OCI-LY3 (cell line): ENCODE measurements around the gene SFSWAP.
"Not testable (repeated sequence)": the region's sequence is repeated elsewhere in the genome, so short reads cannot be mapped to it uniquely, and the experiment has no call there.

ENCODE experiments used
- H2AFZ ChIP-seq: fragments of 200-600, 300-600 bp; shearing (Covaris generic); 2 replicates; pipeline ENCODE4 v1.6.0; 2014; ENCODE audit warnings: antibody characterized with exemption, low read depth, low read length
- H3K27ac ChIP-seq: fragments of 200-600, 300-600 bp; sonication (generic); 2 replicates; pipeline ENCODE4 v1.5.1; 2014; ENCODE audit warnings: mild to moderate bottlenecking, low read length, moderate library complexity, mixed read lengths
- H3K27me3 ChIP-seq: fragments of 200-600, 300-600 bp; sonication (generic); 2 replicates; pipeline ENCODE4 v1.6.1; 2014; ENCODE audit warnings: low read depth, low read length, mixed read lengths
- H3K36me3 ChIP-seq: fragments of 200-600, 300-600 bp; sonication (generic); replicated peaks from 2 replicates; pipeline ENCODE3; 2014; ENCODE audit warnings: low read depth, low read length, mixed read lengths
- H3K4me1 ChIP-seq: fragments of 300-600, 200-600 bp; sonication (generic); 2 replicates; pipeline ENCODE4 v1.6.1; 2014; ENCODE audit warnings: low read length, mixed read lengths
- H3K4me2 ChIP-seq: fragments of 200-600, 300-600 bp; sonication (generic); 2 replicates; pipeline ENCODE4 v1.6.1; 2014; ENCODE audit warnings: low read length, mixed read lengths
- H3K4me3 ChIP-seq: fragments of 300-600, 200-600 bp; sonication (generic); 2 replicates; pipeline ENCODE4 v1.5.1; 2014; ENCODE audit warnings: antibody characterized with exemption, mild to moderate bottlenecking, low read length, moderate library complexity
- H3K79me2 ChIP-seq: fragments of 300-600, 200-600 bp; shearing (Covaris generic); 2 replicates; pipeline ENCODE4 v1.6.1; 2014; ENCODE audit warnings: mild to moderate bottlenecking, low read length, mixed read lengths
- H3K9ac ChIP-seq: fragments of 300-600, 200-600 bp; shearing (Covaris generic); 2 replicates; pipeline ENCODE4 v1.6.0; 2014; ENCODE audit warnings: mild to moderate bottlenecking, low read length, moderate library complexity
- H3K9me3 ChIP-seq: fragments of 200-600, 300-600 bp; shearing (Covaris generic); 2 replicates; pipeline ENCODE4 v1.6.1; 2014; ENCODE audit warnings: low read length, mixed read lengths; ENCODE audit not compliant: insufficient read depth
- H4K20me1 ChIP-seq: fragments of 200-600, 300-600 bp; sonication (generic); 2 replicates; pipeline ENCODE4 v1.6.1; 2016; ENCODE audit warnings: low read length, mixed read lengths; ENCODE audit not compliant: insufficient read depth
- CTCF ChIP-seq: fragments of 200-600, 300-600 bp; sonication (generic); IDR thresholded peaks from 2 replicates; pipeline ENCODE4 v1.5.1; 2014; ENCODE audit warnings: antibody characterized with exemption, low read length, low read depth
- EZH2phosphoT487 ChIP-seq: fragments of 200-600 bp; shearing (Covaris generic); IDR thresholded peaks from 2 replicates; pipeline ENCODE4 v1.6.1; 2018; ENCODE audit warnings: antibody characterized with exemption, mixed run types, low read depth

SFSWAP gene

GRCh38 chr12:131736446-131737149 lies 25.7 kb downstream of the SFSWAP start:
- Histone ChIP-seq H4K20me1 (no peaks in the 10 kb centered on the region), H3K4me3 (no peak overlapping the region), H3K4me2 (no peak overlapping the region), H3K27me3 (no peaks in the 10 kb centered on the region), H3K36me3 (peaks cover 45% of the 10 kb centered on the region), H3K9ac (no peak overlapping the region), H2AFZ (no peak overlapping the region), H3K9me3 (no peaks in the 10 kb centered on the region), H3K27ac (no peak overlapping the region), H3K79me2 (no peaks in the 10 kb centered on the region), H3K4me1 (no peaks in the 10 kb centered on the region)
- TF ChIP-seq CTCF (no peak), EZH2phosphoT487 (no peak)

GRCh38 chr12:131737150-131737827 lies 26.4 kb downstream of the SFSWAP start:
- Histone ChIP-seq H3K27ac (no peak overlapping the region), H3K79me2 (no peaks in the 10 kb centered on the region), H3K27me3 (no peaks in the 10 kb centered on the region), H3K4me2 (no peak overlapping the region), H3K9ac (no peak overlapping the region), H3K4me3 (no peak overlapping the region), H3K36me3 (peaks cover 50% of the 10 kb centered on the region), H4K20me1 (no peaks in the 10 kb centered on the region), H3K4me1 (no peaks in the 10 kb centered on the region), H3K9me3 (no peaks in the 10 kb centered on the region), H2AFZ (no peak overlapping the region)
- TF ChIP-seq CTCF (no peak), EZH2phosphoT487 (no peak)

GRCh38 chr12:131738196-131738595 lies 27.3 kb downstream of the SFSWAP start:
- Histone ChIP-seq H3K4me1 (no peaks in the 10 kb centered on the region), H3K9ac (no peak overlapping the region), H3K4me2 (no peak overlapping the region), H3K36me3 (peaks cover 51% of the 10 kb centered on the region), H4K20me1 (no peaks in the 10 kb centered on the region), H3K27ac (no peak overlapping the region), H3K79me2 (no peaks in the 10 kb centered on the region), H3K9me3 (no peaks in the 10 kb centered on the region), H3K27me3 (no peaks in the 10 kb centered on the region), H3K4me3 (no peak overlapping the region), H2AFZ (no peak overlapping the region)
- TF ChIP-seq EZH2phosphoT487 (no peak), CTCF (no peak)

GRCh38 chr12:131740626-131741025 lies 29.7 kb downstream of the SFSWAP start:
- Histone ChIP-seq H2AFZ (no peak overlapping the region), H3K4me2 (no peak overlapping the region), H3K27ac (no peak overlapping the region), H3K4me3 (no peak overlapping the region), H3K36me3 (peaks cover 56% of the 10 kb centered on the region), H3K4me1 (no peaks in the 10 kb centered on the region), H3K79me2 (no peaks in the 10 kb centered on the region), H4K20me1 (no peaks in the 10 kb centered on the region), H3K9me3 (no peaks in the 10 kb centered on the region), H3K9ac (no peak overlapping the region), H3K27me3 (no peaks in the 10 kb centered on the region)
- TF ChIP-seq EZH2phosphoT487 (no peak), CTCF (no peak)

- H2AFZ ChIP-seq, H3K27me3 ChIP-seq, H3K4me3 ChIP-seq, H3K9ac ChIP-seq, H3K4me1 ChIP-seq, H3K27ac ChIP-seq, H4K20me1 ChIP-seq, H3K4me2 ChIP-seq, H3K9me3 ChIP-seq, H3K79me2 ChIP-seq: not testable (repeated sequence)
- H3K36me3 ChIP-seq: peaks cover 72% of the 10 kb centered on the region
Measured at GRCh38 chr12:131742761-131743160, 31.9 kb downstream of the SFSWAP start.

GRCh38 chr12:131743410-131743809 lies 32.5 kb downstream of the SFSWAP start:
- not testable (repeated sequence) for H3K4me3 ChIP-seq, H3K9me3 ChIP-seq
- peaks cover 67% of the 10 kb centered on the region for H3K36me3 ChIP-seq

More at GRCh38 chr12:131743410-131743809, 32.5 kb downstream of the SFSWAP start:
- H3K27me3 ChIP-seq, H4K20me1 ChIP-seq, H3K4me2 ChIP-seq, H3K27ac ChIP-seq, H3K4me1 ChIP-seq, H3K9ac ChIP-seq, H3K79me2 ChIP-seq, H2AFZ ChIP-seq: not testable (repeated sequence)
